ENCODE data around the gene IFT80. TPM values are rescaled to one million over a fixed set of nuclear protein-coding genes. Genes with fewer than 3 reads are reported as not detected.

The IFT80 gene
- polyA plus RNA-seq, 1 donor (not counting 4 experiments of a cell fraction or from before 2014, with no cell fraction given) = 23.6 TPM

DNA sequence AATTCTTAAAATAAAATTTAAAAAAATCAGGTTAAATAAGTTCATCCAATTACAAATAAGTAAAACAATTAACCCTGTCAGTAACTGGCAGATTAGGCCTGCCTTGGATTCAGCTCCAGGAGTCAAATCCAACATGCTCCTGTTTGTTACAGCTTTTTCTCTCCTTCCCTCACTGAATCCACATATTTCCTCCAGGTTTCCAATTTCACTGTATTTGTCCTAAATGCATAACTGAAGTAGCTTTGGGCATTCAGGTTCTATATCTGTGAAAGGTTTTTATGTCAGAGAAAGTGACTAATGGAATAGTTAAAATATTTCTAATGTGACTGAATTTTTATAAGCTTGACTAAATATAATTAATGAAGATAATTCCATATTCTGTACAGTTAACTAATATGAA lies 79.7 kb downstream of the IFT80 start:
- H3K27me3 ChIP-seq (ENCODE audit: control insufficient read depth, extremely low read depth, insufficient read depth, low read length) = no peaks in the 10 kb centered on the region
- no peaks in the 10 kb centered on the region for H3K4me1 ChIP-seq (ENCODE audit: control insufficient read depth, extremely low read depth, insufficient read depth, low read length)
- no peaks in the 10 kb centered on the region for H3K79me2 ChIP-seq (ENCODE audit: control insufficient read depth, insufficient read depth, low read length)
- FAIRE-seq (no peak), DNase-seq (ENCODE audit: low read depth, low spot score) (no peak)
- H4K20me1 ChIP-seq (ENCODE audit: control insufficient read depth, extremely low read depth, insufficient read depth, low read length) = no peaks in the 10 kb centered on the region
- dilution Hi-C loops (cut with MboI; ENCODE audit: extremely low pct_ligation_motif_present, low sequenced_read_pairs) = no loop called here
- no peak overlapping the region for H3K4me3 ChIP-seq (ENCODE audit: control insufficient read depth in 2 of 3, extremely low read depth in 1 of 3, insufficient read depth in 2 of 3, low read depth in 1 of 3, low read length in 3 of 3)
- H3K9me1 ChIP-seq (ENCODE audit: control insufficient read depth, extremely low read depth, insufficient read depth, low read length) = no peaks in the 10 kb centered on the region
- TF ChIP-seq, protein P1, sequence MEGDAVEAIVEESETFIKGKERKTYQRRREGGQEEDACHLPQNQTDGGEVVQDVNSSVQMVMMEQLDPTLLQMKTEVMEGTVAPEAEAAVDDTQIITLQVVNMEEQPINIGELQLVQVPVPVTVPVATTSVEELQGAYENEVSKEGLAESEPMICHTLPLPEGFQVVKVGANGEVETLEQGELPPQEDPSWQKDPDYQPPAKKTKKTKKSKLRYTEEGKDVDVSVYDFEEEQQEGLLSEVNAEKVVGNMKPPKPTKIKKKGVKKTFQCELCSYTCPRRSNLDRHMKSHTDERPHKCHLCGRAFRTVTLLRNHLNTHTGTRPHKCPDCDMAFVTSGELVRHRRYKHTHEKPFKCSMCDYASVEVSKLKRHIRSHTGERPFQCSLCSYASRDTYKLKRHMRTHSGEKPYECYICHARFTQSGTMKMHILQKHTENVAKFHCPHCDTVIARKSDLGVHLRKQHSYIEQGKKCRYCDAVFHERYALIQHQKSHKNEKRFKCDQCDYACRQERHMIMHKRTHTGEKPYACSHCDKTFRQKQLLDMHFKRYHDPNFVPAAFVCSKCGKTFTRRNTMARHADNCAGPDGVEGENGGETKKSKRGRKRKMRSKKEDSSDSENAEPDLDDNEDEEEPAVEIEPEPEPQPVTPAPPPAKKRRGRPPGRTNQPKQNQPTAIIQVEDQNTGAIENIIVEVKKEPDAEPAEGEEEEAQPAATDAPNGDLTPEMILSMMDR (optimal IDR thresholded peaks at IDR 0.05 in 1 of 3, IDR thresholded peaks at IDR 0.05 in 1 of 3, conservative IDR thresholded peaks at IDR 0.05 in 1 of 3; ENCODE audit: extremely low read depth in 1 of 3, insufficient read depth in 2 of 3, low read length in 3 of 3) = no peak
- TF ChIP-seq EZH2 (IDR thresholded peaks at IDR 0.05; ENCODE audit: low read length) = no peak
- H3K36me3 ChIP-seq (ENCODE audit: control insufficient read depth in 2 of 2, extremely low read depth in 1 of 2, insufficient read depth in 2 of 2, low read length in 2 of 2) = no peaks in the 10 kb centered on the region
- H3K27ac ChIP-seq (ENCODE audit: control insufficient read depth, insufficient read depth, low read length) = no peak overlapping the region
- H3K4me2 ChIP-seq (ENCODE audit: control insufficient read depth, extremely low read depth, insufficient read depth, low read depth, low read length) = no peak overlapping the region
- H3K9ac ChIP-seq (ENCODE audit: control insufficient read depth, extremely low read depth, insufficient read depth, low read length) = no peak overlapping the region
- no peaks in the 10 kb centered on the region for H3K9me3 ChIP-seq (ENCODE audit: control insufficient read depth, low read depth, low read length)
- H2AFZ ChIP-seq (ENCODE audit: control insufficient read depth, low read length) = no peak overlapping the region

DNA sequence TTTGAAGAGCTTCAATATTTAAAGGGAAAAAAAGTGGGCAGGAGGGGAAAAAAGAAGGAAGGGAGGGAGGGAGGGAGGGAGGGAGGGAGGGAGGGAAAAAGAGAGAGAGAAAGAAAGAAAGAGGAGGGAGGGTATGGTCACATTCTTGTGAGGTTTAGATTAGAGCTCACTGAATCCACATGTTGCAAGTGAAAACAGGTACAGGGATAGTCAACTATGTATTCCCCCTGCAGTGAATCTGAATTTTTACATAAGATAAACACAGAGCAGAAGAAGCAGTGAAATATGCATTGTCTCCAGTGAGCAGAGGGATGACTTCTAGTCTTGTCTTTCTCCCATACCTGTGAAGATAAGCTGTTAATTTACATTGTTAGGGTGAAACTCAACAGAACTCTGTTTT lies 84.0 kb downstream of the IFT80 start:
- FAIRE-seq (no peak), DNase-seq (ENCODE audit: low read depth, low spot score) (no peak)
- dilution Hi-C loops (cut with MboI; ENCODE audit: extremely low pct_ligation_motif_present, low sequenced_read_pairs) = no loop called here
- Histone ChIP-seq H3K4me1 (ENCODE audit: control insufficient read depth, extremely low read depth, insufficient read depth, low read length) (no peaks in the 10 kb centered on the region), H3K27ac (ENCODE audit: control insufficient read depth, insufficient read depth, low read length) (no peak overlapping the region), H3K9me1 (ENCODE audit: control insufficient read depth, extremely low read depth, insufficient read depth, low read length) (no peaks in the 10 kb centered on the region), H3K9me3 (ENCODE audit: control insufficient read depth, low read depth, low read length) (no peaks in the 10 kb centered on the region), H3K9ac (ENCODE audit: control insufficient read depth, extremely low read depth, insufficient read depth, low read length) (no peak overlapping the region), H2AFZ (ENCODE audit: control insufficient read depth, low read length) (no peak overlapping the region), H3K27me3 (ENCODE audit: control insufficient read depth, extremely low read depth, insufficient read depth, low read length) (no peaks in the 10 kb centered on the region), H3K79me2 (ENCODE audit: control insufficient read depth, insufficient read depth, low read length) (no peaks in the 10 kb centered on the region), H3K4me3 (ENCODE audit: control insufficient read depth in 2 of 3, extremely low read depth in 1 of 3, insufficient read depth in 2 of 3, low read depth in 1 of 3, low read length in 3 of 3) (no peak overlapping the region), H4K20me1 (ENCODE audit: control insufficient read depth, extremely low read depth, insufficient read depth, low read length) (no peaks in the 10 kb centered on the region), H3K36me3 (ENCODE audit: control insufficient read depth in 2 of 2, extremely low read depth in 1 of 2, insufficient read depth in 2 of 2, low read length in 2 of 2) (no peaks in the 10 kb centered on the region), H3K4me2 (ENCODE audit: control insufficient read depth, extremely low read depth, insufficient read depth, low read depth, low read length) (no peak overlapping the region)
- TF ChIP-seq EZH2 (IDR thresholded peaks at IDR 0.05; ENCODE audit: low read length) = no peak
- TF ChIP-seq, protein P1 (optimal IDR thresholded peaks at IDR 0.05 in 1 of 3, IDR thresholded peaks at IDR 0.05 in 1 of 3, conservative IDR thresholded peaks at IDR 0.05 in 1 of 3; ENCODE audit: extremely low read depth in 1 of 3, insufficient read depth in 2 of 3, low read length in 3 of 3) = no peak

Data from keratinocyte (primary cell).